ENCODE results near the gene MAPK14. TPM values are rescaled to one million over a fixed set of nuclear protein-coding genes. Genes with fewer than 3 reads are reported as not detected.

The MAPK14 gene
- total RNA-seq, 1 donor from 2014 or later, result 65.0 TPM

DNA sequence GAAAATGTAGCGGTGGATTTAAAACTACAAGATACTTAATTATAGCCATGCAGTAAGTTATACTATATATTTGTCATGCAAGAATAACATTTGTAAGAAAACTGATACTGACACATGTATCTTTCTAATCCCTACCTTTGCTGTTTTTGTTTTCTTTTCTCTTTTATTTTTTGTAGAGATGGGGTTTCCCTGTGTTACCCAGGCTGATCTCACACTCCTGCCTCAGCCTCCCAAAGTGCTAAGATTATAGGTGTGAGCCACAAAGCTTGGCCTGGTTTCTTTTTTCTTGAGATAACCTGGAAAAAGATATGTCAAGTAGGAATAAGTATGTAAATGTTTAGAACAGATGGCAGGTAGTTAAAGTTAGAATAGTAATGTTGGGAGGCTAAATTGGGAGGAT is 44.1 kb downstream of the MAPK14 start:
- Histone ChIP-seq H3K4me1 (no peaks in the 10 kb centered on the region), H2AFZ (replicated peaks) (no peak overlapping the region), H3K4me3 (no peak overlapping the region), H3K27me3 (no peaks in the 10 kb centered on the region), H3K27ac (no peak overlapping the region), H3K9me3 (ENCODE audit: low read depth) (no peaks in the 10 kb centered on the region), H3K79me2 (ENCODE audit: low read depth) (peaks cover 23% of the 10 kb centered on the region), H3K9ac (no peak overlapping the region), H4K20me1 (ENCODE audit: low read depth) (peaks cover 19% of the 10 kb centered on the region), H3K36me3 (no peaks in the 10 kb centered on the region), H3F3A (ENCODE audit: low read depth) (no peaks in the 10 kb centered on the region), H3K4me2 (no peak overlapping the region)
- Mint-ChIP-seq H3K4me3 (no peak overlapping the region), H3K27me3 (ENCODE audit: insufficient read depth, low read depth) (no peaks in the 10 kb centered on the region), H3K4me1 (peaks cover 6% of the 10 kb centered on the region), H3K36me3 (peaks cover 10% of the 10 kb centered on the region), H3K9me3 (no peaks in the 10 kb centered on the region), H3K27ac (no peak overlapping the region)
- DNase-seq (ENCODE audit: low spot score), result no peak
- TF ChIP-seq EZH2 (IDR thresholded peaks at IDR 0.05) (no peak), EZH2phosphoT487 (IDR thresholded peaks at IDR 0.05) (no peak)
- TF ChIP-seq, protein P1, sequence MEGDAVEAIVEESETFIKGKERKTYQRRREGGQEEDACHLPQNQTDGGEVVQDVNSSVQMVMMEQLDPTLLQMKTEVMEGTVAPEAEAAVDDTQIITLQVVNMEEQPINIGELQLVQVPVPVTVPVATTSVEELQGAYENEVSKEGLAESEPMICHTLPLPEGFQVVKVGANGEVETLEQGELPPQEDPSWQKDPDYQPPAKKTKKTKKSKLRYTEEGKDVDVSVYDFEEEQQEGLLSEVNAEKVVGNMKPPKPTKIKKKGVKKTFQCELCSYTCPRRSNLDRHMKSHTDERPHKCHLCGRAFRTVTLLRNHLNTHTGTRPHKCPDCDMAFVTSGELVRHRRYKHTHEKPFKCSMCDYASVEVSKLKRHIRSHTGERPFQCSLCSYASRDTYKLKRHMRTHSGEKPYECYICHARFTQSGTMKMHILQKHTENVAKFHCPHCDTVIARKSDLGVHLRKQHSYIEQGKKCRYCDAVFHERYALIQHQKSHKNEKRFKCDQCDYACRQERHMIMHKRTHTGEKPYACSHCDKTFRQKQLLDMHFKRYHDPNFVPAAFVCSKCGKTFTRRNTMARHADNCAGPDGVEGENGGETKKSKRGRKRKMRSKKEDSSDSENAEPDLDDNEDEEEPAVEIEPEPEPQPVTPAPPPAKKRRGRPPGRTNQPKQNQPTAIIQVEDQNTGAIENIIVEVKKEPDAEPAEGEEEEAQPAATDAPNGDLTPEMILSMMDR (IDR thresholded peaks at IDR 0.05), result no peak

- Histone ChIP-seq H3K36me3 (no peaks in the 10 kb centered on the region), H2AFZ (replicated peaks) (no peak overlapping the region), H4K20me1 (ENCODE audit: low read depth) (peaks cover 9% of the 10 kb centered on the region), H3K27ac (no peak overlapping the region), H3K79me2 (ENCODE audit: low read depth) (peaks cover 23% of the 10 kb centered on the region), H3K9me3 (ENCODE audit: low read depth) (no peaks in the 10 kb centered on the region), H3K4me3 (no peak overlapping the region), H3K4me1 (no peaks in the 10 kb centered on the region), H3K9ac (no peak overlapping the region), H3F3A (ENCODE audit: low read depth) (no peaks in the 10 kb centered on the region), H3K4me2 (no peak overlapping the region), H3K27me3 (no peaks in the 10 kb centered on the region)
- Mint-ChIP-seq H3K9me3 (no peaks in the 10 kb centered on the region), H3K4me3 (no peak overlapping the region), H3K27me3 (ENCODE audit: insufficient read depth, low read depth) (no peaks in the 10 kb centered on the region), H3K4me1 (peaks cover 6% of the 10 kb centered on the region), H3K36me3 (peaks cover 12% of the 10 kb centered on the region), H3K27ac (no peak overlapping the region)
- no peak for DNase-seq (ENCODE audit: low spot score)
- TF ChIP-seq EZH2 (IDR thresholded peaks at IDR 0.05) (no peak), EZH2phosphoT487 (IDR thresholded peaks at IDR 0.05) (no peak)
- TF ChIP-seq, protein P1 (IDR thresholded peaks at IDR 0.05), result no peak
Measured at GRCh38 chr6:36072681-36073080, 45.1 kb downstream of the MAPK14 start.

DNA sequence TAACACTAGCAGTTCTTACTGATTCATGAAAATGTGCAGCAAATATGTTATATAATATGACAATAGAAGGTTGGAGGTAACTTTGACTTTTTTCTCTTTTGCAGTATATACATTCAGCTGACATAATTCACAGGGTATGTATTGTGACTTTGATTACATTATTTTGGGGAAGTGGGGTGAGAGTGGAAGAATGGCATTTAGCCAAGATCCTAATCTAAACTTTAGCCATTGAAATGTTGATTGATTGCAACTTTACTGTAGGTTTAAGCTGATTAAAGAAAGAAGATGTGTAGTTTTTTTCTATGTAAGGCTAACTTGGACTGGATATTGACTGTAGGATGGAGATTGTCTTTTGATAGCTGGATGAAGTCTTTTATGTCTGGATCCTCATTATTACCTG is 46.0 kb downstream of the MAPK14 start:
- Histone ChIP-seq H3K9me3 (ENCODE audit: low read depth) (no peaks in the 10 kb centered on the region), H3K4me2 (no peak overlapping the region), H3K27ac (no peak overlapping the region), H3K4me1 (no peaks in the 10 kb centered on the region), H3F3A (ENCODE audit: low read depth) (no peaks in the 10 kb centered on the region), H4K20me1 (ENCODE audit: low read depth) (peaks cover 4% of the 10 kb centered on the region), H3K36me3 (no peaks in the 10 kb centered on the region), H2AFZ (replicated peaks) (no peak overlapping the region), H3K9ac (no peak overlapping the region), H3K27me3 (no peaks in the 10 kb centered on the region), H3K79me2 (ENCODE audit: low read depth) (peaks cover 23% of the 10 kb centered on the region), H3K4me3 (no peak overlapping the region)
- peaks cover 3% of the 10 kb centered on the region for H3K4me1 Mint-ChIP-seq
- H3K27ac Mint-ChIP-seq, result no peak overlapping the region
- DNase-seq (ENCODE audit: low spot score), result no peak
- H3K4me3 Mint-ChIP-seq, result no peak overlapping the region
- H3K9me3 Mint-ChIP-seq, result no peaks in the 10 kb centered on the region
- H3K27me3 Mint-ChIP-seq (ENCODE audit: insufficient read depth, low read depth), result no peaks in the 10 kb centered on the region
- TF ChIP-seq, protein P1 (IDR thresholded peaks at IDR 0.05), result no peak
- TF ChIP-seq EZH2phosphoT487 (IDR thresholded peaks at IDR 0.05) (no peak), EZH2 (IDR thresholded peaks at IDR 0.05) (no peak)
- H3K36me3 Mint-ChIP-seq, result peaks cover 12% of the 10 kb centered on the region

Measured in neural progenitor cell (in vitro differentiated cells).